H1 (cell line): ENCODE data around the gene ZNF532.

Source experiments
- GABPA ChIP-seq: IDR thresholded peaks from 2 replicates; pipeline ENCODE4 v1.6.1; 2011; ENCODE audit warnings: mild to moderate bottlenecking, low read length, moderate library complexity, borderline replicate concordance; ENCODE audit not compliant: insufficient read depth
- JUN ChIP-seq: IDR thresholded peaks from 2 replicates; pipeline ENCODE4 v1.6.1; 2011; ENCODE audit warnings: low read depth, mild to moderate bottlenecking, improper control_type of control experiment, low read length
- POLR2AphosphoS5 ChIP-seq: IDR thresholded peaks from 2 replicates; pipeline ENCODE4 v1.6.1; 2011; ENCODE audit warnings: low read depth, low read length

DNA sequence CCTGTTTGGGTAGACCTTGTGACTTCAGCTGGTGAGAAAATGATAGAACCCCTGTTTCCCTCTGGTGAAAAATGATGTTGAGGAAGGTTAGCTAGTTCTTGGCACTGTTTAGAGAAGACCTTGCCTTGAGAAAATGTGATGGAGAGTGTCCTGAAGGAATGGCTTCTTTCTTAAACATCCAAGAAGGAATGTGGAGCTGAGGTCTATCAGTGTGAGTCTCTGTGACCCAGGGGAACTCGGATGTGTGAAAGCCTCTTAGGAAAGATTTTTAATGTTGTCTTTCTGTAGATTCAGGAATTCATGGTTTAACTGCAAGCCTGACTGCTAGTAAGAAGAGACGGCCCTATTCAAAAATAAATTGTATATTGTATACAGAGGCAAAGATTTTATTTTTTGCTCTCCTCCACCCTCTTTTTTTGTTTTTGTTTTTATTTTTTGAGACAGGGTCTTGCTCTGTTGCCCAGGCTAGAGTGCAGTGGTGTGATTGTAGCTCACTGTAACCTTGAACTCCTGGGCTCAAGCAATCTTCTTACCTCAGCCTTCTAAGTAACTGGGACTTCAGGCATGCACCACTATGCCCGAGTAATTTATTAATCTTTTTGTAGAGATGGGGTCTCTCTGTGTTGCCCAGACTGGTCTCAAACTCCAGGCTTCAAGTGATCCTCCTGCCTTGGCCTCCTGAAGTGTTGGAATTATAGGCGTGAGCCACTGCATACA, 87.5 kb downstream of the ZNF532 start:
- TF ChIP-seq GABPA (no peak), POLR2AphosphoS5 (no peak), JUN (no peak)
